SK-N-SH treated with all-trans-retinoic acid at 6 μM for 48 hours (cell line): ENCODE data around the gene COL4A5.

Source experiments
- ATAC-seq: fragments of 200-7000 bp; cut with Tn5 transposase; 3 replicates; pipeline ENCODE4 v1.9.1; 2020; ENCODE audit warnings: mild to moderate bottlenecking, moderate library complexity
- ARNTL ChIP-seq: fragments of 450-650 bp; formaldehyde crosslinking; IDR thresholded peaks from 2 replicates; pipeline ENCODE4 v1.5.0; 2020; ENCODE audit warnings: low read depth, mild to moderate bottlenecking, moderate library complexity, borderline replicate concordance
- BACH2 ChIP-seq: fragments of 250-450 bp; sonication (Bioruptor Pico); IDR thresholded peaks from 2 replicates; pipeline ENCODE4 v1.9.0; 2021; ENCODE audit warnings: mild to moderate bottlenecking, borderline replicate concordance
- CSDC2 ChIP-seq: fragments of 250-450 bp; sonication (Bioruptor Pico); IDR thresholded peaks from 2 replicates; pipeline ENCODE4 v1.5.0; 2020; ENCODE audit warnings: mild to moderate bottlenecking, moderate library complexity
- CSRNP3 ChIP-seq: fragments of 250-450 bp; sonication (Bioruptor Pico); IDR thresholded peaks from 2 replicates; pipeline ENCODE4 v1.5.1; 2021; ENCODE audit warnings: mild to moderate bottlenecking, moderate library complexity
- ESRRG ChIP-seq: fragments of 250-450 bp; sonication (Bioruptor Pico); IDR thresholded peaks from 2 replicates; pipeline ENCODE4 v1.6.1; 2021; ENCODE audit warnings: mild to moderate bottlenecking
- GLIS3 ChIP-seq: fragments of 250-450 bp; sonication (Bioruptor Pico); IDR thresholded peaks from 2 replicates; pipeline ENCODE4 v1.5.0; 2020; ENCODE audit warnings: mild to moderate bottlenecking, moderate library complexity
- ISL1 ChIP-seq: fragments of 250-450 bp; sonication (Bioruptor Pico); IDR thresholded peaks from 2 replicates; pipeline ENCODE4 v2.1.2; 2022; ENCODE audit warnings: mild to moderate bottlenecking, moderate library complexity
- OSR1 ChIP-seq: fragments of 250-450 bp; sonication (Bioruptor Pico); IDR thresholded peaks from 2 replicates; pipeline ENCODE4 v1.8.0; 2022; ENCODE audit warnings: moderate library complexity, mild to moderate bottlenecking, inconsistent platforms
- PPARA ChIP-seq: fragments of 250-450 bp; sonication (Bioruptor Pico); IDR thresholded peaks from 2 replicates; pipeline ENCODE4 v1.5.0; 2020; ENCODE audit warnings: mild to moderate bottlenecking, borderline replicate concordance
- RARB ChIP-seq: fragments of 250-450 bp; sonication (Bioruptor Pico); IDR thresholded peaks from 2 replicates; pipeline ENCODE4 v1.8.0; 2021; ENCODE audit warnings: mild to moderate bottlenecking, moderate library complexity
- SNAI2 ChIP-seq: fragments of 250-450 bp; sonication (Bioruptor Pico); IDR thresholded peaks from 2 replicates; pipeline ENCODE4 v1.5.0; 2020; ENCODE audit warnings: mild to moderate bottlenecking, moderate library complexity
- TCF4 ChIP-seq: fragments of 250-450 bp; sonication (Bioruptor Pico); IDR thresholded peaks from 2 replicates; pipeline ENCODE4 v1.8.0; 2021; ENCODE audit warnings: mild to moderate bottlenecking, moderate library complexity, borderline replicate concordance
- TOX ChIP-seq: fragments of 250-450 bp; sonication (Bioruptor Pico); IDR thresholded peaks from 2 replicates; pipeline ENCODE4 v1.8.0; 2021; ENCODE audit warnings: mild to moderate bottlenecking, moderate library complexity, borderline replicate concordance
- TSHZ2 ChIP-seq: fragments of 250-450 bp; sonication (Bioruptor Pico); IDR thresholded peaks from 2 replicates; pipeline ENCODE4 v1.5.0; 2020; ENCODE audit warnings: mild to moderate bottlenecking, moderate library complexity
- ZC3H10 ChIP-seq: fragments of 250-450 bp; sonication (Bioruptor Pico); IDR thresholded peaks from 2 replicates; pipeline ENCODE4 v1.5.1; 2021; ENCODE audit warnings: mild to moderate bottlenecking, moderate library complexity
- ZFP3 ChIP-seq: fragments of 250-450 bp; sonication (Bioruptor Pico); IDR thresholded peaks from 2 replicates; pipeline ENCODE4 v1.5.0; 2020; ENCODE audit warnings: mild to moderate bottlenecking, moderate library complexity
- ZFP30 ChIP-seq: fragments of 450-650 bp; formaldehyde crosslinking; IDR thresholded peaks from 2 replicates; pipeline ENCODE4 v1.5.0; 2022; ENCODE audit warnings: mild to moderate bottlenecking, moderate library complexity
- ZNF565 ChIP-seq: fragments of 450-650 bp; formaldehyde crosslinking; conservative IDR thresholded peaks from 2 replicates; pipeline ENCODE4 v1.5.0; 2020; ENCODE audit warnings: low read depth, mild to moderate bottlenecking, moderate library complexity
- ZNF8 ChIP-seq: fragments of 450-650 bp; formaldehyde crosslinking; IDR thresholded peaks from 2 replicates; pipeline ENCODE4 v1.5.0; 2020; ENCODE audit warnings: mild to moderate bottlenecking, moderate library complexity
- TF ChIP-seq, protein P1 (sequence below): fragments of 250-450 bp; sonication (Bioruptor Pico); IDR thresholded peaks from 2 replicates; pipeline ENCODE4 v1.8.0; 2020; ENCODE audit warnings: mild to moderate bottlenecking, moderate library complexity, borderline replicate concordance
- TF ChIP-seq, protein P2 (sequence below): fragments of 250-450 bp; sonication (Bioruptor Pico); IDR thresholded peaks from 2 replicates; pipeline ENCODE4 v1.5.1; 2020; ENCODE audit warnings: low read depth, mild to moderate bottlenecking, moderate library complexity

Gene COL4A5

GRCh38 chrX:108437349-108438109, 2.1 kb upstream of the COL4A5 start:
- no peak for ATAC-seq
- TF ChIP-seq ISL1 = no peak
- TF ChIP-seq, all 23 proteins: peak for 0

- no peak for ATAC-seq
- no peak for TF ChIP-seq TSHZ2
- TF ChIP-seq, protein P1, sequence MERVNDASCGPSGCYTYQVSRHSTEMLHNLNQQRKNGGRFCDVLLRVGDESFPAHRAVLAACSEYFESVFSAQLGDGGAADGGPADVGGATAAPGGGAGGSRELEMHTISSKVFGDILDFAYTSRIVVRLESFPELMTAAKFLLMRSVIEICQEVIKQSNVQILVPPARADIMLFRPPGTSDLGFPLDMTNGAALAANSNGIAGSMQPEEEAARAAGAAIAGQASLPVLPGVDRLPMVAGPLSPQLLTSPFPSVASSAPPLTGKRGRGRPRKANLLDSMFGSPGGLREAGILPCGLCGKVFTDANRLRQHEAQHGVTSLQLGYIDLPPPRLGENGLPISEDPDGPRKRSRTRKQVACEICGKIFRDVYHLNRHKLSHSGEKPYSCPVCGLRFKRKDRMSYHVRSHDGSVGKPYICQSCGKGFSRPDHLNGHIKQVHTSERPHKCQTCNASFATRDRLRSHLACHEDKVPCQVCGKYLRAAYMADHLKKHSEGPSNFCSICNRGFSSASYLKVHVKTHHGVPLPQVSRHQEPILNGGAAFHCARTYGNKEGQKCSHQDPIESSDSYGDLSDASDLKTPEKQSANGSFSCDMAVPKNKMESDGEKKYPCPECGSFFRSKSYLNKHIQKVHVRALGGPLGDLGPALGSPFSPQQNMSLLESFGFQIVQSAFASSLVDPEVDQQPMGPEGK = no peak
- no peak for TF ChIP-seq ARNTL (CRISPR knock-in tag)
- no peak for TF ChIP-seq RARB (CRISPR knock-in tag)
- TF ChIP-seq ZNF8 = no peak
- TF ChIP-seq TOX (CRISPR knock-in tag) = no peak
- TF ChIP-seq GLIS3 (CRISPR knock-in tag) = no peak
- no peak for TF ChIP-seq PPARA (CRISPR knock-in tag)
- no peak for TF ChIP-seq BACH2
- TF ChIP-seq ZC3H10 = no peak
- no peak for TF ChIP-seq CSRNP3 (CRISPR knock-in tag)
- TF ChIP-seq ZFP3 (CRISPR knock-in tag) = no peak
- no peak for TF ChIP-seq SNAI2 (CRISPR knock-in tag)
- no peak for TF ChIP-seq ESRRG (CRISPR knock-in tag)
- TF ChIP-seq CSDC2 (CRISPR knock-in tag) = no peak
- TF ChIP-seq OSR1 (CRISPR knock-in tag) = no peak
- TF ChIP-seq ZNF565 (CRISPR knock-in tag) = no peak
These were observed 1.5 kb upstream of the COL4A5 start, which contains the start of gene COL4A6 for GRCh38 chrX:108438110-108438623. COL4A6 (minus strand) TSS chrX:108438422; CDS start chrX:108438196, 226 bp downstream.

- ATAC-seq = peak; percentile 52
- TF ChIP-seq ZC3H10 = no peak
- TF ChIP-seq CSDC2 (CRISPR knock-in tag) = no peak
- no peak for TF ChIP-seq ZNF565 (CRISPR knock-in tag)
- TF ChIP-seq, protein P1 = no peak
- no peak for TF ChIP-seq ARNTL (CRISPR knock-in tag)
- TF ChIP-seq CSRNP3 (CRISPR knock-in tag) = no peak
- no peak for TF ChIP-seq PPARA (CRISPR knock-in tag)
- TF ChIP-seq TOX (CRISPR knock-in tag) = no peak
- TF ChIP-seq ZFP3 (CRISPR knock-in tag) = no peak
- no peak for TF ChIP-seq TCF4 (CRISPR knock-in tag)
- no peak for TF ChIP-seq RARB (CRISPR knock-in tag)
- TF ChIP-seq, protein P2, sequence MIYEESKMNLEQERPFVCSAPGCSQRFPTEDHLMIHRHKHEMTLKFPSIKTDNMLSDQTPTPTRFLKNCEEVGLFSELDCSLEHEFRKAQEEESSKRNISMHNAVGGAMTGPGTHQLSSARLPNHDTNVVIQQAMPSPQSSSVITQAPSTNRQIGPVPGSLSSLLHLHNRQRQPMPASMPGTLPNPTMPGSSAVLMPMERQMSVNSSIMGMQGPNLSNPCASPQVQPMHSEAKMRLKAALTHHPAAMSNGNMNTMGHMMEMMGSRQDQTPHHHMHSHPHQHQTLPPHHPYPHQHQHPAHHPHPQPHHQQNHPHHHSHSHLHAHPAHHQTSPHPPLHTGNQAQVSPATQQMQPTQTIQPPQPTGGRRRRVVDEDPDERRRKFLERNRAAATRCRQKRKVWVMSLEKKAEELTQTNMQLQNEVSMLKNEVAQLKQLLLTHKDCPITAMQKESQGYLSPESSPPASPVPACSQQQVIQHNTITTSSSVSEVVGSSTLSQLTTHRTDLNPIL (CRISPR knock-in tag) = no peak
- TF ChIP-seq BACH2 = no peak
- no peak for TF ChIP-seq SNAI2 (CRISPR knock-in tag)
- TF ChIP-seq ISL1 = no peak
- no peak for TF ChIP-seq TSHZ2
- no peak for TF ChIP-seq ZFP30
These were observed 491 bp downstream of the COL4A5 start for GRCh38 chrX:108439961-108440696.
